Liver (tissue), 9 donors: ENCODE data around the gene HEXB. TPM values are rescaled to one million over a fixed set of nuclear protein-coding genes. Genes with fewer than 3 reads are reported as not detected.

ENCODE experiments used
- DNase-seq: peaks from one replicate; pipeline ENCODE4 v3.0.0-alpha.2; 2017; ENCODE audit warnings: low spot score
- H3K27ac ChIP-seq, 2 donors: one replicate each; pipeline ENCODE4 v1.7.0; 2013; ENCODE audit warnings: inconsistent platforms in 2 of 2, low read length in 2 of 2, control low read depth in 1 of 2, low read depth in 1 of 2, mild to moderate bottlenecking in 1 of 2
- H3K27me3 ChIP-seq, 4 donors: one replicate each; pipeline versions ENCODE4 v1.6.1 to v1.7.0; 2013; ENCODE audit warnings: low read length in 3 of 4, inconsistent platforms in 1 of 4, mild to moderate bottlenecking in 1 of 4, moderate library complexity in 1 of 4; ENCODE audit not compliant: control insufficient read depth in 4 of 4, insufficient read depth in 4 of 4
- H3K36me3 ChIP-seq, 4 donors: one replicate each; pipeline versions ENCODE4 v1.6.1 to v1.7.0; 2013; ENCODE audit warnings: low read length in 3 of 4, mild to moderate bottlenecking in 3 of 4, low read depth in 1 of 4, moderate library complexity in 1 of 4; ENCODE audit not compliant: control insufficient read depth in 4 of 4, insufficient read depth in 3 of 4
- H3K4me1 ChIP-seq, 4 donors: one replicate each; pipeline versions ENCODE4 v1.6.1 to v1.7.0; 2013; ENCODE audit warnings: low read length in 3 of 4, mild to moderate bottlenecking in 3 of 4, moderate library complexity in 1 of 4; ENCODE audit not compliant: control insufficient read depth in 4 of 4, insufficient read depth in 4 of 4
- H3K4me3 ChIP-seq, 3 donors: one replicate each; pipeline versions ENCODE4 v1.6.1 to v1.7.0; 2013; ENCODE audit warnings: low read length in 3 of 3, control low read depth in 1 of 3, low read depth in 1 of 3, mild to moderate bottlenecking in 1 of 3
- H3K9ac ChIP-seq, 2 donors: one replicate each; pipeline ENCODE4 v1.7.0; 2013; ENCODE audit warnings: low read length in 2 of 2, mild to moderate bottlenecking in 2 of 2, moderate library complexity in 2 of 2, control low read depth in 1 of 2, low read depth in 1 of 2
- H3K9me3 ChIP-seq, 4 donors: one replicate each; pipeline versions ENCODE4 v1.6.1 to v1.7.0; 2013; ENCODE audit warnings: low read length in 3 of 4; ENCODE audit not compliant: control insufficient read depth in 4 of 4
- CTCF ChIP-seq: fragments of 150-350 bp; IDR thresholded peaks from 2 replicates; pipeline ENCODE4 v1.5.1; 2017; ENCODE audit warnings: improper control_type of control experiment, low read depth, low read length; ENCODE audit not compliant: missing input control
- EGR1 ChIP-seq, 2 donors: IDR thresholded peaks; 2 replicates each; pipeline ENCODE4 v1.6.1; 2016 to 2018; ENCODE audit warnings: antibody characterized with exemption in 2 of 2, low read depth in 2 of 2
- FOXA1 ChIP-seq: IDR thresholded peaks from 2 replicates; pipeline ENCODE4 v1.6.1; 2016; ENCODE audit warnings: antibody characterized with exemption
- FOXA2 ChIP-seq: IDR thresholded peaks from 2 replicates; pipeline ENCODE4 v1.6.1; 2016; ENCODE audit warnings: antibody characterized with exemption
- GABPA ChIP-seq, 2 donors: IDR thresholded peaks in 1 of 2; conservative IDR thresholded peaks in 1 of 2; 2 replicates each; pipeline ENCODE4 v1.6.1; 2016; ENCODE audit warnings: antibody characterized with exemption in 2 of 2, mild to moderate bottlenecking in 1 of 2, moderate library complexity in 1 of 2
- HNF4A ChIP-seq, 2 donors: conservative IDR thresholded peaks; 2 replicates each; pipeline ENCODE4 v1.6.1; 2016; ENCODE audit warnings: antibody characterized with exemption in 2 of 2, mild to moderate bottlenecking in 2 of 2
- HNF4G ChIP-seq: IDR thresholded peaks from 2 replicates; pipeline ENCODE4 v1.6.1; 2016; ENCODE audit warnings: antibody characterized with exemption
- JUND ChIP-seq, 2 donors: IDR thresholded peaks; 2 replicates each; pipeline ENCODE4 v1.6.1; 2016; ENCODE audit warnings: antibody characterized with exemption in 2 of 2
- MAX ChIP-seq: IDR thresholded peaks from 2 replicates; pipeline ENCODE4 v1.6.1; 2016; ENCODE audit warnings: antibody characterized with exemption
- NR2F2 ChIP-seq: IDR thresholded peaks from 2 replicates; pipeline ENCODE4 v1.6.1; 2016; ENCODE audit warnings: antibody characterized with exemption
- RAD21 ChIP-seq, 2 donors: IDR thresholded peaks; 2 replicates each; pipeline ENCODE4 v1.6.1; 2016; ENCODE audit warnings: antibody characterized with exemption in 2 of 2, mild to moderate bottlenecking in 2 of 2
- REST ChIP-seq: IDR thresholded peaks from 2 replicates; pipeline ENCODE4 v1.6.1; 2016; ENCODE audit warnings: antibody characterized with exemption, mild to moderate bottlenecking
- RXRA ChIP-seq, 2 donors: IDR thresholded peaks; 2 replicates each; pipeline ENCODE4 v1.6.1; 2017 to 2018; ENCODE audit warnings: antibody characterized with exemption in 2 of 2, mild to moderate bottlenecking in 1 of 2
- SP1 ChIP-seq: IDR thresholded peaks from 2 replicates; pipeline ENCODE4 v1.6.1; 2018; ENCODE audit warnings: antibody characterized with exemption, mild to moderate bottlenecking
- TAF1 ChIP-seq: conservative IDR thresholded peaks from 2 replicates; pipeline ENCODE4 v1.6.1; 2016; ENCODE audit warnings: antibody characterized with exemption, mild to moderate bottlenecking
- YY1 ChIP-seq: IDR thresholded peaks from 2 replicates; pipeline ENCODE4 v1.6.1; 2016; ENCODE audit warnings: antibody characterized with exemption, mild to moderate bottlenecking
- ZBTB33 ChIP-seq: IDR thresholded peaks from 2 replicates; pipeline ENCODE4 v1.6.1; 2016; ENCODE audit warnings: antibody characterized with exemption
- WGBS: extraction: QIAGEN DNeasy Blood & Tissue Kit; methylation state at CpG from one replicate; pipeline ENCODE4 v1.1.7; 2013; 5-methylcytosine and 5-hydroxymethylcytosine counted together
- polyA plus RNA-seq, 2 donors: library from polyadenylated mRNA; stranded (reverse) in 1 of 2; unstranded in 1 of 2; fragments of 200-250 nt in 1 of 2; fragments of >200 nt in 1 of 2; fragmentation: Nextera tagmentation in 1 of 2; extraction: Ambion mirVana in 1 of 2; gene quantifications; one replicate each; pipeline versions ENCODE4 v1.2.1 to v1.2.3, GENCODE V29; 2013 to 2015
- total RNA-seq, 2 donors: library from RNA; depleted of rRNA; stranded (reverse); fragments of >200 nt; gene quantifications; one replicate each; pipeline ENCODE4 v1.2.3, GENCODE V29; 2014
- TF ChIP-seq, protein P1 (sequence below): IDR thresholded peaks from 2 replicates; pipeline ENCODE4 v1.6.1; 2016; ENCODE audit warnings: antibody characterized with exemption
- donor health status: healthy.
- donor health status: healthy.
- donor health status: healthy.
- donor health status: healthy.
- donor health status: healthy.

Gene HEXB
- total and polyA plus RNA-seq, 4 donors: 67.7 to 84.5 (median 76.2) TPM

GRCh38 chr5:74660873-74661272, 24.2 kb upstream of the HEXB start:
- Histone ChIP-seq H3K27me3 (no peaks in the 10 kb centered on the region), H3K4me1 (no peaks in the 10 kb centered on the region), H3K4me3 (no peak overlapping the region), H3K36me3 (no peaks in the 10 kb centered on the region), H3K9me3 (no peaks in the 10 kb centered on the region), H3K27ac (no peak overlapping the region), H3K9ac (no peak overlapping the region)
- WGBS: 81% methylated on average over 5 of the region's 5 CpGs
- no peak for DNase-seq
- TF ChIP-seq, protein P1, sequence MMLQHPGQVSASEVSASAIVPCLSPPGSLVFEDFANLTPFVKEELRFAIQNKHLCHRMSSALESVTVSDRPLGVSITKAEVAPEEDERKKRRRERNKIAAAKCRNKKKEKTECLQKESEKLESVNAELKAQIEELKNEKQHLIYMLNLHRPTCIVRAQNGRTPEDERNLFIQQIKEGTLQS: no peak
- TF ChIP-seq CTCF (no peak), TAF1 (no peak), FOXA2 (no peak), GABPA (IDR thresholded peaks at IDR 0.05 in 1 of 2, conservative IDR thresholded peaks at IDR 0.05 in 1 of 2) (no peak), SP1 (no peak), REST (no peak), EGR1 (IDR thresholded peaks at IDR 0.05; ENCODE audit: low read depth in 2 of 2) (no peak)

GRCh38 chr5:74664551-74664950, 20.5 kb upstream of the HEXB start:
- WGBS: 81% methylated on average over 5 of the region's 5 CpGs
- Histone ChIP-seq H3K27ac (no peak overlapping the region), H3K4me3 (no peak overlapping the region), H3K27me3 (no peaks in the 10 kb centered on the region), H3K9me3 (no peaks in the 10 kb centered on the region), H3K4me1 (no peaks in the 10 kb centered on the region), H3K36me3 (no peaks in the 10 kb centered on the region), H3K9ac (no peak overlapping the region)
- TF ChIP-seq JUND (IDR thresholded peaks at IDR 0.05) (no peak), RXRA (IDR thresholded peaks at IDR 0.05) (no peak), RAD21 (IDR thresholded peaks at IDR 0.05) (no peak), FOXA2 (no peak), HNF4G (no peak), FOXA1 (no peak), MAX (no peak), ZBTB33 (no peak), GABPA (IDR thresholded peaks at IDR 0.05 in 1 of 2, conservative IDR thresholded peaks at IDR 0.05 in 1 of 2) (no peak), NR2F2 (no peak), SP1 (no peak), REST (no peak), HNF4A (conservative IDR thresholded peaks at IDR 0.05) (no peak), YY1 (no peak), CTCF (no peak), TAF1 (no peak)
- TF ChIP-seq, protein P1: no peak
- DNase-seq: no peak
